HCT116 (cell line): ENCODE data around the gene LEKR1. TPM values are rescaled to one million over a fixed set of nuclear protein-coding genes. Genes with fewer than 3 reads are reported as not detected.

Experiments
- ATAC-seq: fragments of 200-7000 bp; cut with Tn5 transposase; 2 replicates; pipeline ENCODE4 v1.9.1; 2020; ENCODE audit warnings: mild to moderate bottlenecking, moderate library complexity
- BruUV-seq: library from RNA; stranded (reverse); fragments of 400-500 nt; replicated peaks from 2 replicates; lab custom pipeline; 2021; lab: Mats Ljungman, UMichigan
- CTCF ChIA-PET: fragments of 300-600 bp; sonication (Branson Sonifier 250); formaldehyde crosslinking; loops from one replicate; lab custom pipeline; 2021; ENCODE audit warnings: antibody characterized with exemption; lab: Charles Lee
- POLR2A ChIA-PET: fragments of 300-600, 350-600 bp; sonication (Branson Sonifier 250); formaldehyde crosslinking; loops from one replicate; lab custom pipeline; 2021; ENCODE audit warnings: antibody characterized with exemption; lab: Charles Lee
- RAD21 ChIA-PET, 2 experiments: fragments of 300-600 bp; sonication (Branson Sonifier 250); formaldehyde crosslinking; loops; one replicate each; lab custom pipeline; 2023; ENCODE audit warnings: low total read pairs in 2 of 2; ENCODE audit not compliant: uncharacterized antibody in 2 of 2, unreplicated experiment in 2 of 2, low non-redundant PET in 1 of 2; lab: Charles Lee
- DNase-seq: peaks from one replicate; pipeline ENCODE4 v3.0.0-alpha.2; 2010; ENCODE audit warnings: low read depth, low spot score
- H2AFZ ChIP-seq: fragments of 200-600 bp; shearing (Covaris generic), sonication (generic); 2 replicates; pipeline ENCODE4 v1.6.1; 2017; ENCODE audit warnings: low read depth, mixed run types, mixed read lengths, antibody characterized with exemption, low read length; ENCODE audit not compliant: poor library complexity, severe bottlenecking
- H3K27ac ChIP-seq: 2 replicates; pipeline ENCODE4 v1.5.1; 2012; ENCODE audit warnings: low read depth, low read length
- H3K27me3 ChIP-seq: fragments of 200-600 bp; sonication (generic); 2 replicates; pipeline ENCODE4 v1.6.1; 2016; ENCODE audit warnings: mixed run types, low read length, mixed read lengths; ENCODE audit not compliant: insufficient read depth
- H3K36me3 ChIP-seq, 2 experiments: fragments of 200-500 bp in 1 of 2; fragments of 200-600 bp in 1 of 2; sonication (Bioruptor generic) in 1 of 2; sonication (generic) in 1 of 2; 2 replicates each; pipeline versions ENCODE4 v1.5.1 to v1.6.1; 2014 to 2016; ENCODE audit warnings: low read length in 2 of 2, inconsistent platforms in 1 of 2, mixed read lengths in 1 of 2, mixed run types in 1 of 2; ENCODE audit not compliant: insufficient read depth in 2 of 2, control insufficient read depth in 1 of 2
- H3K4me1 ChIP-seq, 2 experiments: fragments of 200-600 bp in 1 of 2; sonication (generic) in 1 of 2; 2 replicates each; pipeline versions ENCODE4 v1.5.1 to v1.6.1; 2012 to 2017; ENCODE audit warnings: low read length in 2 of 2, inconsistent platforms in 1 of 2, mild to moderate bottlenecking in 1 of 2, mixed read lengths in 1 of 2, mixed run types in 1 of 2, moderate library complexity in 1 of 2; ENCODE audit not compliant: insufficient read depth in 2 of 2, control insufficient read depth in 1 of 2
- H3K4me2 ChIP-seq: fragments of 200-600 bp; sonication (generic); 2 replicates; pipeline ENCODE4 v1.6.1; 2017; ENCODE audit warnings: mixed run types, low read length, mixed read lengths
- H3K4me3 ChIP-seq, 2 experiments: fragments of 200-600 bp in 1 of 2; sonication (generic) in 1 of 2; replicated peaks in 1 of 2; 2 replicates each; pipeline ENCODE4 v1.5.1; 2011 to 2016; ENCODE audit warnings: low read length in 2 of 2, control low read depth in 1 of 2, low read depth in 1 of 2, mild to moderate bottlenecking in 1 of 2, mixed read lengths in 1 of 2, mixed run types in 1 of 2
- H3K79me2 ChIP-seq: fragments of 200-600 bp; sonication (generic); 2 replicates; pipeline ENCODE4 v1.6.1; 2017; ENCODE audit warnings: mild to moderate bottlenecking, mixed run types, low read length, moderate library complexity, mixed read lengths; ENCODE audit not compliant: insufficient read depth
- H3K9ac ChIP-seq: fragments of 200-600 bp; sonication (generic); 2 replicates; pipeline ENCODE4 v1.6.1; 2016; ENCODE audit warnings: low read length, mixed read lengths
- H3K9me2 ChIP-seq: fragments of 200-600 bp; sonication (generic), shearing (Covaris generic); 2 replicates; pipeline ENCODE4 v1.6.1; 2017; ENCODE audit warnings: mixed run types, mild to moderate bottlenecking, moderate library complexity; ENCODE audit not compliant: insufficient read depth
- H3K9me3 ChIP-seq, 2 experiments: fragments of 200-500 bp in 1 of 2; fragments of 200-600 bp in 1 of 2; sonication (Bioruptor generic) in 1 of 2; sonication (generic) in 1 of 2; 2 replicates each; pipeline ENCODE4 v1.6.1; 2014 to 2017; ENCODE audit warnings: low read length in 2 of 2, mixed read lengths in 2 of 2, inconsistent platforms in 1 of 2, low read depth in 1 of 2, mild to moderate bottlenecking in 1 of 2, mixed run types in 1 of 2, moderate library complexity in 1 of 2; ENCODE audit not compliant: control insufficient read depth in 1 of 2, insufficient read depth in 1 of 2
- H4K20me1 ChIP-seq: fragments of 200-600 bp; sonication (generic), shearing (Covaris generic); 2 replicates; pipeline ENCODE4 v1.6.1; 2017; ENCODE audit warnings: mixed run types, mild to moderate bottlenecking, moderate library complexity; ENCODE audit not compliant: insufficient read depth
- CBX3 ChIP-seq: IDR thresholded peaks from 2 replicates; pipeline ENCODE4 v1.6.1; 2012; ENCODE audit warnings: low read depth
- CEBPB ChIP-seq: IDR thresholded peaks from 2 replicates; pipeline ENCODE4 v1.6.1; 2012; ENCODE audit warnings: low read depth
- EGR1 ChIP-seq: IDR thresholded peaks from 2 replicates; pipeline ENCODE4 v1.6.1; 2012; ENCODE audit warnings: low read depth
- ELF1 ChIP-seq: IDR thresholded peaks from 2 replicates; pipeline ENCODE4 v1.6.1; 2012; ENCODE audit warnings: low read depth, borderline replicate concordance
- EZH2 ChIP-seq: fragments of 200-600 bp; sonication (generic); IDR thresholded peaks from 2 replicates; pipeline ENCODE4 v1.6.1; 2017; ENCODE audit warnings: antibody characterized with exemption, mixed run types
- FOSL1 ChIP-seq: IDR thresholded peaks from 2 replicates; pipeline ENCODE4 v1.6.1; 2012; ENCODE audit warnings: low read depth
- POLR2AphosphoS5 ChIP-seq: IDR thresholded peaks from 2 replicates; pipeline ENCODE4 v1.6.1; 2011; ENCODE audit warnings: mild to moderate bottlenecking, low read depth, low read length, moderate library complexity
- SIN3A ChIP-seq: IDR thresholded peaks from 2 replicates; pipeline ENCODE4 v1.6.1; 2012; ENCODE audit warnings: low read depth
- SP1 ChIP-seq: IDR thresholded peaks from 2 replicates; pipeline ENCODE4 v1.6.1; 2012; ENCODE audit warnings: low read depth
- SRF ChIP-seq: IDR thresholded peaks from 2 replicates; pipeline ENCODE4 v1.6.1; 2012; ENCODE audit warnings: low read depth
- TCF7L2 ChIP-seq: IDR thresholded peaks from 2 replicates; pipeline ENCODE4 v1.7.0; 2011; ENCODE audit warnings: borderline replicate concordance, inconsistent platforms; ENCODE audit not compliant: insufficient read depth, insufficient read length; ENCODE audit errors: extremely low read depth
- YY1 ChIP-seq: IDR thresholded peaks from 2 replicates; pipeline ENCODE4 v1.6.1; 2011; ENCODE audit warnings: low read length, low read depth, moderate library complexity, mild to moderate bottlenecking; ENCODE audit not compliant: insufficient replicate concordance; ENCODE audit errors: extremely low read depth
- ZFX ChIP-seq: fragments of 450-650 bp; IDR thresholded peaks from 2 replicates; pipeline ENCODE4 v1.6.1; 2017
- ZNF274 ChIP-seq: fragments of 200-500 bp; sonication (Bioruptor generic); IDR thresholded peaks from 2 replicates; pipeline ENCODE4 v1.6.1; 2014; ENCODE audit warnings: mild to moderate bottlenecking, low read depth, low read length, inconsistent platforms
- intact Hi-C: fragments of 100-400 bp; cut with micrococcal nuclease; formaldehyde crosslinking; loops from 2 replicates; pipeline ENCODE4 v1.10.0; 2022
- total RNA-seq: library from RNA; stranded (reverse); gene quantifications from one replicate; pipeline ENCODE4 v1.2.1, GENCODE V29; 2021; ENCODE audit not compliant: unreplicated experiment
- TF ChIP-seq, protein P1 (sequence below): IDR thresholded peaks from 2 replicates; pipeline ENCODE4 v1.6.1; 2012
- TF ChIP-seq, protein P2 (sequence below): IDR thresholded peaks from 2 replicates; pipeline ENCODE4 v1.6.1; 2012; ENCODE audit warnings: low read depth
- TF ChIP-seq, protein P3 (sequence below): IDR thresholded peaks from 2 replicates; pipeline ENCODE4 v1.6.1; 2011; ENCODE audit warnings: mild to moderate bottlenecking, low read length, moderate library complexity; ENCODE audit not compliant: insufficient replicate concordance; ENCODE audit errors: extremely low read depth

LEKR1 gene
- total RNA-seq, 1 experiment from 2014 or later, result 2.1 TPM

GRCh38 chr3:156952011-156952410 lies 125.9 kb downstream of the LEKR1 start:
- TF ChIP-seq ZNF274 (no peak), SIN3A (no peak)
- no TSS peak for BruUV-seq
- H3K4me3 ChIP-seq, result no peak overlapping the region
- no peak overlapping the region for H2AFZ ChIP-seq
- intact Hi-C loops, result no loop called here
- no peaks in the 10 kb centered on the region for H3K9me2 ChIP-seq
- H3K9me3 ChIP-seq, result no peaks in the 10 kb centered on the region
- DNase-seq (no peak), ATAC-seq (no peak)
- ChIA-PET RAD21 (no interaction called here), CTCF (no interaction called here), POLR2A (no interaction called here)
- H3K9ac ChIP-seq, result no peak overlapping the region
- H3K4me2 ChIP-seq, result no peak overlapping the region
- no peaks in the 10 kb centered on the region for H3K36me3 ChIP-seq
- H3K27me3 ChIP-seq, result no peaks in the 10 kb centered on the region
- no peak overlapping the region for H3K27ac ChIP-seq
- H3K79me2 ChIP-seq, result no peaks in the 10 kb centered on the region
- H3K4me1 ChIP-seq, result no peaks in the 10 kb centered on the region
- H4K20me1 ChIP-seq, result no peaks in the 10 kb centered on the region

- Histone ChIP-seq H3K9me3 (no peaks in the 10 kb centered on the region), H3K4me3 (no peak overlapping the region), H3K4me2 (no peak overlapping the region), H3K27ac (no peak overlapping the region), H3K9ac (no peak overlapping the region), H3K27me3 (no peaks in the 10 kb centered on the region), H4K20me1 (no peaks in the 10 kb centered on the region), H3K36me3 (no peaks in the 10 kb centered on the region), H3K9me2 (no peaks in the 10 kb centered on the region), H3K4me1 (no peaks in the 10 kb centered on the region), H3K79me2 (no peaks in the 10 kb centered on the region), H2AFZ (no peak overlapping the region)
- ChIA-PET POLR2A (no interaction called here), RAD21 (no interaction called here), CTCF (no interaction called here)
- no TSS peak for BruUV-seq
- ATAC-seq (no peak), DNase-seq (no peak)
- intact Hi-C loops, result no loop called here
- TF ChIP-seq POLR2AphosphoS5, result no peak
- no peak for TF ChIP-seq EGR1
- TF ChIP-seq TCF7L2, result no peak
- TF ChIP-seq FOSL1, result no peak
- no peak for TF ChIP-seq CEBPB
- TF ChIP-seq, protein P1, sequence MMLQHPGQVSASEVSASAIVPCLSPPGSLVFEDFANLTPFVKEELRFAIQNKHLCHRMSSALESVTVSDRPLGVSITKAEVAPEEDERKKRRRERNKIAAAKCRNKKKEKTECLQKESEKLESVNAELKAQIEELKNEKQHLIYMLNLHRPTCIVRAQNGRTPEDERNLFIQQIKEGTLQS, result no peak
- no peak for TF ChIP-seq SRF
- no peak for TF ChIP-seq SIN3A
- no peak for TF ChIP-seq CBX3
- no peak for TF ChIP-seq YY1
- no peak for TF ChIP-seq ZNF274
- TF ChIP-seq SP1, result no peak
- TF ChIP-seq, protein P2, sequence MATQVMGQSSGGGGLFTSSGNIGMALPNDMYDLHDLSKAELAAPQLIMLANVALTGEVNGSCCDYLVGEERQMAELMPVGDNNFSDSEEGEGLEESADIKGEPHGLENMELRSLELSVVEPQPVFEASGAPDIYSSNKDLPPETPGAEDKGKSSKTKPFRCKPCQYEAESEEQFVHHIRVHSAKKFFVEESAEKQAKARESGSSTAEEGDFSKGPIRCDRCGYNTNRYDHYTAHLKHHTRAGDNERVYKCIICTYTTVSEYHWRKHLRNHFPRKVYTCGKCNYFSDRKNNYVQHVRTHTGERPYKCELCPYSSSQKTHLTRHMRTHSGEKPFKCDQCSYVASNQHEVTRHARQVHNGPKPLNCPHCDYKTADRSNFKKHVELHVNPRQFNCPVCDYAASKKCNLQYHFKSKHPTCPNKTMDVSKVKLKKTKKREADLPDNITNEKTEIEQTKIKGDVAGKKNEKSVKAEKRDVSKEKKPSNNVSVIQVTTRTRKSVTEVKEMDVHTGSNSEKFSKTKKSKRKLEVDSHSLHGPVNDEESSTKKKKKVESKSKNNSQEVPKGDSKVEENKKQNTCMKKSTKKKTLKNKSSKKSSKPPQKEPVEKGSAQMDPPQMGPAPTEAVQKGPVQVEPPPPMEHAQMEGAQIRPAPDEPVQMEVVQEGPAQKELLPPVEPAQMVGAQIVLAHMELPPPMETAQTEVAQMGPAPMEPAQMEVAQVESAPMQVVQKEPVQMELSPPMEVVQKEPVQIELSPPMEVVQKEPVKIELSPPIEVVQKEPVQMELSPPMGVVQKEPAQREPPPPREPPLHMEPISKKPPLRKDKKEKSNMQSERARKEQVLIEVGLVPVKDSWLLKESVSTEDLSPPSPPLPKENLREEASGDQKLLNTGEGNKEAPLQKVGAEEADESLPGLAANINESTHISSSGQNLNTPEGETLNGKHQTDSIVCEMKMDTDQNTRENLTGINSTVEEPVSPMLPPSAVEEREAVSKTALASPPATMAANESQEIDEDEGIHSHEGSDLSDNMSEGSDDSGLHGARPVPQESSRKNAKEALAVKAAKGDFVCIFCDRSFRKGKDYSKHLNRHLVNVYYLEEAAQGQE, result no peak
- no peak for TF ChIP-seq ZFX
- no peak for TF ChIP-seq ELF1
- TF ChIP-seq EZH2, result no peak
- TF ChIP-seq, protein P3, sequence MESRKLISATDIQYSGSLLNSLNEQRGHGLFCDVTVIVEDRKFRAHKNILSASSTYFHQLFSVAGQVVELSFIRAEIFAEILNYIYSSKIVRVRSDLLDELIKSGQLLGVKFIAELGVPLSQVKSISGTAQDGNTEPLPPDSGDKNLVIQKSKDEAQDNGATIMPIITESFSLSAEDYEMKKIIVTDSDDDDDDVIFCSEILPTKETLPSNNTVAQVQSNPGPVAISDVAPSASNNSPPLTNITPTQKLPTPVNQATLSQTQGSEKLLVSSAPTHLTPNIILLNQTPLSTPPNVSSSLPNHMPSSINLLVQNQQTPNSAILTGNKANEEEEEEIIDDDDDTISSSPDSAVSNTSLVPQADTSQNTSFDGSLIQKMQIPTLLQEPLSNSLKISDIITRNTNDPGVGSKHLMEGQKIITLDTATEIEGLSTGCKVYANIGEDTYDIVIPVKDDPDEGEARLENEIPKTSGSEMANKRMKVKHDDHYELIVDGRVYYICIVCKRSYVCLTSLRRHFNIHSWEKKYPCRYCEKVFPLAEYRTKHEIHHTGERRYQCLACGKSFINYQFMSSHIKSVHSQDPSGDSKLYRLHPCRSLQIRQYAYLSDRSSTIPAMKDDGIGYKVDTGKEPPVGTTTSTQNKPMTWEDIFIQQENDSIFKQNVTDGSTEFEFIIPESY, result no peak
Observed at GRCh38 chr3:156957715-156958114, 131.6 kb downstream of the LEKR1 start.
